K562 (cell line): ENCODE results near the gene SLX4IP. TPM values are rescaled to one million over a fixed set of nuclear protein-coding genes. Genes with fewer than 3 reads are reported as not detected.

Source experiments
- ATAC-seq: fragments of 200-7000 bp; cut with Tn5 transposase; 3 replicates; pipeline ENCODE4 v1.9.1; 2020; ENCODE audit warnings: moderate library complexity
- BruUV-seq: library from RNA; stranded (reverse); fragments of 400-500 nt; replicated peaks from 2 replicates; lab custom pipeline; 2021; lab: Mats Ljungman, UMichigan
- CTCF ChIA-PET: fragments of 300-600 bp; formaldehyde crosslinking; extraction: SDS; loops from one replicate; lab custom pipeline; 2021; ENCODE audit warnings: low intra/inter-chr PET ratio; lab: Yijun Ruan, JAX
- POLR2A ChIA-PET: fragments of 300-600, 350-650 bp; sonication (Branson Sonifier 250); formaldehyde crosslinking; extraction: SDS; loops from one replicate; lab custom pipeline; 2021; ENCODE audit warnings: antibody characterized with exemption, inconsistent platforms; lab: Yijun Ruan, JAX
- DNase-seq, 4 experiments: peaks; one replicate each; pipeline versions ENCODE4 v3.0.0 to v3.0.0-alpha.2; 2011 to 2018; ENCODE audit warnings: low spot score in 3 of 4, mixed read lengths in 3 of 4; ENCODE audit errors: extremely low read depth in 1 of 4
- FAIRE-seq: peaks from 2 replicates; lab custom pipeline; 2011; peaks lifted over from hg19 to GRCh38; lab: Jason Lieb, UNC
- H2AFZ ChIP-seq: 2 replicates; pipeline ENCODE4 v1.6.0; 2011; ENCODE audit warnings: low read depth, low read length, control low read depth, inconsistent platforms
- H3K27ac ChIP-seq: fragments of 200-600 bp; 3 replicates; pipeline ENCODE4 v1.8.0; 2011; ENCODE audit warnings: low read depth, mild to moderate bottlenecking, control low read depth, inconsistent platforms, low read length, moderate library complexity, mixed read lengths; ENCODE audit errors: extremely low read depth
- H3K27me3 ChIP-seq, 2 experiments: fragments of 300-600 bp in 1 of 2; 2 replicates in 1 of 2; 3 replicates in 1 of 2; pipeline versions ENCODE4 v1.6.0 to v1.8.0; 2011; ENCODE audit warnings: inconsistent platforms in 2 of 2, low read length in 2 of 2, mild to moderate bottlenecking in 1 of 2, mixed read lengths in 1 of 2, moderate library complexity in 1 of 2; ENCODE audit not compliant: control insufficient read depth in 2 of 2, insufficient read depth in 2 of 2
- H3K36me3 ChIP-seq: fragments of 300-600 bp; 3 replicates; pipeline ENCODE4 v1.8.0; 2011; ENCODE audit warnings: mild to moderate bottlenecking, low read length, inconsistent platforms; ENCODE audit not compliant: control insufficient read depth, insufficient read depth
- H3K4me1 ChIP-seq, 2 experiments: fragments of 200-600 bp in 1 of 2; replicated peaks in 1 of 2; 2 replicates in 1 of 2; 3 replicates in 1 of 2; pipeline versions ENCODE4 v1.5.1 to v1.8.0; 2011; ENCODE audit warnings: inconsistent platforms in 2 of 2, low read length in 2 of 2, mild to moderate bottlenecking in 1 of 2, mixed read lengths in 1 of 2, moderate library complexity in 1 of 2; ENCODE audit not compliant: control insufficient read depth in 2 of 2, insufficient read depth in 2 of 2
- H3K4me2 ChIP-seq: 2 replicates; pipeline ENCODE4 v1.6.1; 2011; ENCODE audit warnings: low read length, control low read depth, inconsistent platforms, mixed read lengths; ENCODE audit not compliant: insufficient read depth
- H3K4me3 ChIP-seq: fragments of 200-600 bp; sonication (generic), shearing (Covaris generic); 2 replicates; pipeline ENCODE4 v1.5.1; 2016; ENCODE audit warnings: control low read depth, inconsistent platforms
- H3K79me2 ChIP-seq: fragments of 200-600 bp; 3 replicates; pipeline ENCODE4 v1.8.0; 2011; ENCODE audit warnings: low read length, inconsistent platforms; ENCODE audit not compliant: control insufficient read depth, insufficient read depth
- H3K9ac ChIP-seq, 2 experiments: 2 replicates each; pipeline versions ENCODE4 v1.6.0 to v1.6.1; 2011; ENCODE audit warnings: low read depth in 2 of 2, low read length in 2 of 2, control low read depth in 1 of 2, inconsistent platforms in 1 of 2, mild to moderate bottlenecking in 1 of 2, mixed read lengths in 1 of 2; ENCODE audit not compliant: insufficient read depth in 1 of 2
- H3K9me1 ChIP-seq: one replicate; pipeline ENCODE4 v1.6.0; 2011; ENCODE audit warnings: inconsistent platforms, mild to moderate bottlenecking, low read length, moderate library complexity; ENCODE audit not compliant: control insufficient read depth, insufficient read depth
- H3K9me3 ChIP-seq: replicated peaks from 2 replicates; pipeline ENCODE4 v1.5.1; 2011; ENCODE audit warnings: low read depth, low read length, inconsistent platforms; ENCODE audit not compliant: control insufficient read depth, insufficient read depth
- H4K20me1 ChIP-seq: replicated peaks from 2 replicates; pipeline ENCODE4 v1.6.1; 2011; ENCODE audit warnings: low read length, inconsistent platforms, mixed read lengths; ENCODE audit not compliant: control insufficient read depth, insufficient read depth
- ARID4B ChIP-seq: sonication (generic); formaldehyde crosslinking; IDR thresholded peaks from 2 replicates; pipeline ENCODE4 v1.8.0; 2022; ENCODE audit warnings: mild to moderate bottlenecking, missing genetic modification reagents
- ELK3 ChIP-seq: fragments of 450-650 bp; formaldehyde crosslinking; IDR thresholded peaks from 2 replicates; pipeline ENCODE4 v1.4.0; 2020; ENCODE audit warnings: mild to moderate bottlenecking
- ETS2 ChIP-seq: IDR thresholded peaks from 2 replicates; pipeline ENCODE4 v1.6.1; 2016; ENCODE audit warnings: borderline replicate concordance, missing genetic modification characterization, mild to moderate bottlenecking, moderate library complexity, missing compliant biosample characterization; ENCODE audit not compliant: poor library complexity, severe bottlenecking
- GABPB1 ChIP-seq: sonication (generic); formaldehyde crosslinking; IDR thresholded peaks from 2 replicates; pipeline ENCODE4 v1.8.0; 2022; ENCODE audit warnings: mild to moderate bottlenecking, missing genetic modification reagents
- GTF2F1 ChIP-seq: IDR thresholded peaks from 2 replicates; pipeline ENCODE4 v1.6.1; 2011; ENCODE audit warnings: low read depth, low read length, improper control_type of control experiment
- MTA2 ChIP-seq: fragments of 450-650 bp; IDR thresholded peaks from 2 replicates; pipeline ENCODE4 v1.6.1; 2016; ENCODE audit warnings: low read depth
- NFIC ChIP-seq: fragments of 450-650 bp; IDR thresholded peaks from 2 replicates; pipeline ENCODE4 v1.6.1; 2017; ENCODE audit warnings: mild to moderate bottlenecking, inconsistent platforms
- PPARD ChIP-seq: fragments of 250-450 bp; sonication (Bioruptor Pico); IDR thresholded peaks from 2 replicates; pipeline ENCODE4 v1.8.0; 2022; ENCODE audit warnings: inconsistent platforms, mild to moderate bottlenecking, moderate library complexity
- TEAD4 ChIP-seq, 2 experiments: sonication (generic) in 1 of 2; formaldehyde crosslinking in 1 of 2; IDR thresholded peaks; 2 replicates each; pipeline versions ENCODE4 v1.6.1 to v1.8.0; 2012 to 2022; ENCODE audit warnings: borderline replicate concordance in 1 of 2, inconsistent platforms in 1 of 2, low read length in 1 of 2, mild to moderate bottlenecking in 1 of 2, missing genetic modification reagents in 1 of 2
- ZNF165 ChIP-seq: fragments of 250-450 bp; sonication (Bioruptor Pico); IDR thresholded peaks from 2 replicates; pipeline ENCODE4 v1.4.0; 2020; ENCODE audit warnings: borderline replicate concordance
- ZNF217 ChIP-seq: sonication (generic); formaldehyde crosslinking; IDR thresholded peaks from 2 replicates; pipeline ENCODE4 v1.8.0; 2022; ENCODE audit warnings: mild to moderate bottlenecking, missing genetic modification reagents
- WGBS: fragments of 100-300 bp; shearing (Covaris generic); methylation state at CpG from one replicate; pipeline ENCODE4 v1.1.6; 2016; ENCODE audit warnings: low coverage, mixed read lengths; ENCODE audit not compliant: insufficient coverage; ENCODE audit errors: missing lambda C conversion rate; 5-methylcytosine and 5-hydroxymethylcytosine counted together
- in situ Hi-C: fragments of 300-500 bp; cut with MboI; formaldehyde crosslinking; loops from 4 replicates; pipeline ENCODE4 v1.15.0; 2018; ENCODE audit warnings: inconsistent platforms, mixed read lengths
- intact Hi-C: fragments of 100-400 bp; cut with micrococcal nuclease; formaldehyde crosslinking; loops from 2 replicates; pipeline ENCODE4 v1.14.2; 2022
- polyA plus RNA-seq, 8 experiments: library from polyadenylated mRNA; depleted of rRNA in 4 of 8; stranded (reverse) in 5 of 8; unstranded in 3 of 8; fragments of >200 nt; fragmentation: Nextera tagmentation in 2 of 8; fragmentation: Illumina TruSeq in 1 of 8; extraction: Ambion mirVana in 2 of 8; extraction: Trizol in 1 of 8; gene quantifications; 2 replicates each; pipeline versions ENCODE4 v1.2.1 to v1.2.3, GENCODE V29; 2011 to 2014; ENCODE audit warnings: inconsistent platforms in 1 of 8, missing spikeins in 1 of 8
- total RNA-seq, 7 experiments: library from RNA; depleted of rRNA in 6 of 7; stranded (reverse); fragments of >200 nt in 6 of 7; fragmentation: Illumina TruSeq in 2 of 7; extraction: Trizol in 2 of 7; gene quantifications; 2 replicates each; pipeline versions ENCODE4 v1.2.1 to v1.2.3, GENCODE V29; 2011 to 2021; ENCODE audit warnings: low replicate concordance in 1 of 7

Gene SLX4IP
- total and polyA plus RNA-seq, 9 of the 15 experiments (the other 6 are each of a cell fraction or from before 2014, with no cell fraction given) = 1.5 to 5.9 (median 3.5) TPM

- no peaks in the 10 kb centered on the region for H3K79me2 ChIP-seq
- intact Hi-C loops = no loop called here
- no peaks in the 10 kb centered on the region for H3K27me3 ChIP-seq
- H2AFZ ChIP-seq = no peak overlapping the region
- no peaks in the 10 kb centered on the region for H3K4me1 ChIP-seq
- ATAC-seq (no peak), DNase-seq (no peak), FAIRE-seq (no peak)
- in situ Hi-C loops = no loop called here
- no TSS peak for BruUV-seq
- no peaks in the 10 kb centered on the region for H3K9me1 ChIP-seq
- H3K9me3 ChIP-seq = no peaks in the 10 kb centered on the region
- H3K4me3 ChIP-seq = no peak overlapping the region
- POLR2A ChIA-PET = no interaction called here
- H3K36me3 ChIP-seq = no peaks in the 10 kb centered on the region
- CTCF ChIA-PET = no interaction called here
- no peak overlapping the region for H3K4me2 ChIP-seq
- no peak for TF ChIP-seq PPARD (CRISPR knock-in tag)
- TF ChIP-seq GABPB1 (CRISPR knock-in tag) = no peak
- TF ChIP-seq TEAD4 (IDR thresholded peaks at IDR 0.05; ENCODE audit: low read length) = no peak
- TF ChIP-seq TEAD4 (CRISPR knock-in tag; IDR thresholded peaks at IDR 0.05; ENCODE audit: borderline replicate concordance) = no peak
- TF ChIP-seq NFIC = no peak
- no peak for TF ChIP-seq GTF2F1
- no peak for TF ChIP-seq ELK3 (CRISPR knock-in tag)
- no peak for TF ChIP-seq ARID4B (CRISPR knock-in tag)
- TF ChIP-seq ZNF217 (CRISPR knock-in tag) = no peak
- no peak for TF ChIP-seq MTA2
- TF ChIP-seq ETS2 = no peak
- TF ChIP-seq ZNF165 (CRISPR knock-in tag) = no peak
- 79% methylated on average over 2 of the region's 2 CpGs for WGBS
- H4K20me1 ChIP-seq = no peaks in the 10 kb centered on the region
- no peak overlapping the region for H3K9ac ChIP-seq
- H3K27ac ChIP-seq = no peak overlapping the region
Measured at GRCh38 chr20:10625641-10626040, 190.5 kb downstream of the SLX4IP start.
